GM10266 (cell line): ENCODE data around the gene IFITM10.

Experiments
- DNase-seq: peaks from one replicate; pipeline ENCODE4 v3.0.0; 2012; ENCODE audit errors: extremely low spot score
- TF ChIP-seq, protein P1 (sequence below): IDR thresholded peaks from 2 replicates; pipeline ENCODE4 v1.5.1; 2012; ENCODE audit warnings: mild to moderate bottlenecking, low read depth; ENCODE audit not compliant: control insufficient read depth, insufficient read depth; ENCODE audit errors: missing control alignments

Gene IFITM10

GRCh38 chr11:1747753-1748635, 2.4 kb downstream of the IFITM10 start:
- TF ChIP-seq, protein P1, sequence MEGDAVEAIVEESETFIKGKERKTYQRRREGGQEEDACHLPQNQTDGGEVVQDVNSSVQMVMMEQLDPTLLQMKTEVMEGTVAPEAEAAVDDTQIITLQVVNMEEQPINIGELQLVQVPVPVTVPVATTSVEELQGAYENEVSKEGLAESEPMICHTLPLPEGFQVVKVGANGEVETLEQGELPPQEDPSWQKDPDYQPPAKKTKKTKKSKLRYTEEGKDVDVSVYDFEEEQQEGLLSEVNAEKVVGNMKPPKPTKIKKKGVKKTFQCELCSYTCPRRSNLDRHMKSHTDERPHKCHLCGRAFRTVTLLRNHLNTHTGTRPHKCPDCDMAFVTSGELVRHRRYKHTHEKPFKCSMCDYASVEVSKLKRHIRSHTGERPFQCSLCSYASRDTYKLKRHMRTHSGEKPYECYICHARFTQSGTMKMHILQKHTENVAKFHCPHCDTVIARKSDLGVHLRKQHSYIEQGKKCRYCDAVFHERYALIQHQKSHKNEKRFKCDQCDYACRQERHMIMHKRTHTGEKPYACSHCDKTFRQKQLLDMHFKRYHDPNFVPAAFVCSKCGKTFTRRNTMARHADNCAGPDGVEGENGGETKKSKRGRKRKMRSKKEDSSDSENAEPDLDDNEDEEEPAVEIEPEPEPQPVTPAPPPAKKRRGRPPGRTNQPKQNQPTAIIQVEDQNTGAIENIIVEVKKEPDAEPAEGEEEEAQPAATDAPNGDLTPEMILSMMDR = no peak
- no peak for DNase-seq

GRCh38 chr11:1746956-1747752, 3.2 kb downstream of the IFITM10 start:
- no peak for DNase-seq
- TF ChIP-seq, protein P1 = no peak

GRCh38 chr11:1746511-1746931, 3.9 kb downstream of the IFITM10 start:
- DNase-seq = no peak
- TF ChIP-seq, protein P1 = no peak

- DNase-seq = no peak
- TF ChIP-seq, protein P1 = no peak
Measured at GRCh38 chr11:1745701-1746320, 4.6 kb downstream of the IFITM10 start.

GRCh38 chr11:1744891-1745700, 5.3 kb downstream of the IFITM10 start:
- no peak for DNase-seq
- TF ChIP-seq, protein P1 = no peak

DNA sequence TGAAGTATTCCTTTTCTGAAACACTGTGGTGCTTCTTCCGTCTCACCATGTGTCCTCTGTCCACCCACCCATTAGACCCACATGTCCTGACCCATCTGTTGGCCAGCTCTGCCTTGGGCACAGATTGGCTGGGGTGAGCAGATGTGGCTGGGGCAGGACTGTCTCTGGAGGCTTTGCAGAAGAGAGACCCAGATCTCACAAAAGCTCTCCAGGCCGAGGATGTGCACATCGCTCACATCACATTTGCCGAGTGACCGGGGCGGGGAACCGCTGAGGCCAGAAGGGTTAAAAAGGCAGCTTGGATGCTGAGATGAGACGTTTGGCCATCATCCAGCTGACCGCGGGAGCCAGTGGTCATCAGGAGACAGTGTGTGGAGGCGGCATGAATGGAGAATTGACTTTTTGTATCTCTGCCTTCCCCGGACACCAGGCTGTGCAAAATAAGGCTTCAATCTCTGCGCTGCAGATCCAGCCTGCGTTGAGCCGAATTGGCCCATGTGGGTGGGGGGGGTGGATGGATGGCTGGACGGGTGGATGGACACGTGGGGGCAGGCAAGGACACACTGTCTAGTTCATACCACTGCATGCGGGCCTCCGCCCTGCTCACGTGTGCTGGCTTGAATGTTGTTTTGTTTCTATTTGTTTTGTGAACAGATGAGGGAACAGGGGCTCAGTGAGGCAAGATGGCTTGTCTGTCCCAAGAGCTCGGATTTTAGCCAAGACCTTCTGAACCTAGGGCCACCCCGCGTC, 6.1 kb downstream of the IFITM10 start:
- no peak for DNase-seq

More for the DNA sequence above, 6.1 kb downstream of the IFITM10 start:
- TF ChIP-seq, protein P1 = no peak
